Measurements from ENCODE around the gene UBN1.

Gene UBN1

DNA sequence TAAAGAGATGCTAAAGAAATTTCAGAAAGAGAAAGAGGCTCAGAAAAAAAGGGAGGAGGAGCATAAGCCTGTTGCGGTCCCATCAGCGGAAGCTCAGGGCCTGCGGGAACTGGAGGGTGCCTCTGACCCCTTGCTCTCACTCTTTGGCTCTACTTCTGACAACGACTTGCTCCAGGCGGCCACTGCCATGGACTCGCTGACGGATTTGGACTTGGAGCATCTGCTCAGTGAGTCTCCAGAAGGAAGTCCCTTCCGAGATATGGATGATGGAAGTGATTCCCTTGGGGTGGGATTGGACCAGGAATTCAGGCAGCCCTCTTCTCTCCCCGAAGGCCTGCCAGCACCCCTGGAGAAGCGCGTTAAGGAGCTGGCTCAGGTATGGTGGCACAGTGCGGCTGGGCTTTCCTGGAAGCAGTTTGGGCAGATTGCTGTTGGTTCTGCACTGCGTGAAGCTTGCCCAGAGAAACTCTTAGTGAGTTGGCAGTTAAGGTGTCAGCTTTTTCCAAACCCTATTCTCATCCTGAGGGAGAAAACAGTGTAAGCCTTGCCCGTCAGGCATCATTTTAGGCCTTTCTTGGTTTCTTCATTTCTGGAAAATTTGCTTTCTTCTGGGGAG is 13.6 kb downstream of the UBN1 start:
- ATAC-seq: no peak

DNA sequence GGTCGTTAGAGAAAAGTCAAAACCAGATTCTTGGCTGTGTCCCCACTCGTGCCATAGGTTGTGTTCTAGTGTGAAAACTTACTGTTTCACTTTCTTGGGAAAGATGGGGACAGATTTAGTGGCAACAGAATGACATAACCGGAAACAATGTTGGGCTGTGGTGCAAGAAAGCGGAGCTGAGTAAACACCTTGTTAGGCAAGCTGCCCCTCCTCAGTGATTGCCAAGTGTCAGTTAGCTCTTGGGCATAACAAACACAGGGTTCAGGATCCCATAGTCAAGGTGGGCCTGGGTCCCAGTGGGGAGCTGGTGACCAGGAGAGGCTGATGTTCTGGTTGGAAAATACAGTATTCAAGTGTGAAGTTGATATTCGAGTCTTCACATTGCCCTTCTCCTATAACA is 15.4 kb downstream of the UBN1 start:
- ATAC-seq: no peak

GRCh38 chr16:4864728-4865127 is 17.4 kb downstream of the UBN1 start:
- ATAC-seq: no peak

- ATAC-seq: no peak
Measured at GRCh38 chr16:4865231-4865860, 18.1 kb downstream of the UBN1 start.

DNA sequence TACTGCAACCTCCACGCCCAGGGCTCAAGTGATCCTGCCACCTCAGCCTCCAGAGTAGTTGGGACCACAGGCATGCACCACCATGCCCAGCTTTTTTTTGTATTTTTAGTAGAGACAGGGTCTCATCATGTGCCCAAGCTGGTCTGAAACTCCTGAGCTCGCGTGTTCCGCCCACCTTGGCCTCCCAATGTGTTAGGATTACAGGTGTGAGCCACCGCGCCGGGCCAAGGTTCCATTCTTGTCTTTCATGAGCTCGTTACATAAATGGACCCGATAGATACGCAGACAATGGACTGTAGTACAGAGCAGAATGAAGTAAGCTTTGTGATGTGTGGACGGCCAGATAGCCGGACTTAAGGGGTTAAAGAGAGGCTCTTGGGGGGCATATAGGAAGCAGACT is 19.3 kb downstream of the UBN1 start:
- ATAC-seq: no peak

GRCh38 chr16:4868026-4868425 is 20.7 kb downstream of the UBN1 start:
- ATAC-seq: no peak

- ATAC-seq: no peak
Measured at GRCh38 chr16:4868535-4868934, 21.3 kb downstream of the UBN1 start.

- no peak for ATAC-seq
Measured at GRCh38 chr16:4869147-4869805, 22.0 kb downstream of the UBN1 start.

- no peak for ATAC-seq
Measured at GRCh38 chr16:4870138-4870671, 22.9 kb downstream of the UBN1 start.

DNA sequence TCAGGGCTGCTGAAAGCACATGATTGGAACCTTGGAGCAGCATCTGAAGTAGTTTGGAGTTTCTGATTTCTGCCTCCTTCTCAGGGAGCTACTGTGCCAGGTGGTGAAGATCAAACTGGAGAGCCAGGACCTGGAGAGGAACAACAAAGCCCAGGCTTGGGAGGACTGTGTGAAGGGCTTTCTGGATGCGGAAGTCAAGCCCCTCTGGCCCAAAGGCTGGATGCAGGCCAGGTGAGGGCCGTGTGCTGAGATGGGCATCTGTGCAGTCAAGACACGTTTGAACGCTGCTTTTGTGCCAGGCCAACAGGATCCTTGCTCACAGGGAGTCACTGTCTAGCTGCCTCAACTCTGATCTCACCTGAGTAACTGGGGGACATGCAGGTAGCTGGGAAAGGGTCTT is 23.8 kb downstream of the UBN1 start:
- ATAC-seq: no peak

- ATAC-seq: no peak
Measured at GRCh38 chr16:4873091-4873490, 25.8 kb downstream of the UBN1 start.

GRCh38 chr16:4874666-4875065 is 27.4 kb downstream of the UBN1 start:
- no peak for ATAC-seq

DNA sequence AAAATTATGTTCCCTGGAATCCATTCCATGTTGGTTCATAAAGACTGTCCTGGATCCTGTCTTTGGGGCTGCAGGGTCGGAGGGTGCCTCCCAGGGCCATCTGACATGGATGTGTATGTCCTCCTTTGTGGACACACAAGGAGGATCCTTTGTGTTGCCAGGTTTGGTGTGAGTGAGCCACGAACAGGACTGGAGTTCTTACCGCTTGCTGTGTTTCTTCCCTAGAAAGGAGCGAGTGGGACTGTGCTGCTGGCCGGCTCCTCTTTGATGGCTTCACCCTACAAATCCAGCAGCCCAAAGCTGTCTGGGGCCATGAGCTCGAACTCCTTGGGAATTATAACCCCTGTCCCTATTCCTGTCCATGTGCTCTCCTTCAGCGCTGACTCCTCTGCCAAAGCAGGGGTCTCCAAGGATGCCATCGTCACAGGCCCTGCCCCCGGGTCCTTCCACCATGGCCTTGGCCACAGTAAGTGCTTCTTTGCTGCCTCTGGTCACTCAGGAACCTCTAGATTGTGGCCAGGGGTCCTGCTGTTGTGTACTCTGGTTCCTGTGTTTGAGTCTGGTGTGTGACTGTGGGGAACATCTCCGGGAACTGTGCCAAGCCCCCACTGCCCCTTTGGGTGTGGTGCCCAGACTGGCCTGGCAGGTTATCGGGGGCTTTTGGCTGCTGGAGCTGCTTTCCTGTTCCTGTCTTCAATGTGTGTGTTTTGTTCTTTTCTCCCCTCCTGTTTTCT is 29.5 kb downstream of the UBN1 start:
- no peak for ATAC-seq

DNA sequence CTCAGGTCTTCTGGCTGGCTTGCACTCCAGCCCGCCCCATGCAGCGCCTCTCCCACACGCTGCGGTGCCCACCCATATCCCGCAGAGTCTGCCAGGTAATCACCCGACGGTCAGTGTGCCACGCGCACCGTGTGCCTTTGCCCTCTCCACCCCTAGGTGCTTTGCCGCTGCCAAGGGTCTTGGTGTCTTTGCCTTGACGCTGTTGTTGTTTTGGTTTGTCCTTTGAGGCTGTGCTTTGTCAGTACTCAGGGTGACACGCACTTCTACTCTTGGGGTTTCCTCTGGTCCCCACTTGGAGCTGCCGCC is 30.1 kb downstream of the UBN1 start:
- ATAC-seq: no peak

DNA sequence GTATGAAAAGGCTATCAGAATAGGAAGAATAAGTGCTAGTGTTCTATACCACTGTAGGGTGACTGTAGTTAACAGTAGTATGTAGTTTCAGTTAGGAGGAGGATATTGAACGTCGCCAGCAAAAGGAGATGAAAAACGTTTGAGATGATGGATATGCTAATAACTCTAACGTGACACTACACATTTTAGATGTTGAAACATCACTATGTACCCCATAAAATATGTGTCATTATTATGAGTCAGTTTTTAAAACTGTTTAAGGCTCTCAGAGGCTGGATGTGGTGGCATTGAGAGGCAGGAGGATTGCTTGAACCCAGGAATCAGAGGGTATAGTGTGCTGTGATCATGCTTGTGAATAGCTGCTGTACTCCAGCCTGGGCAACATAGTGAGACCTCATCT is 31.8 kb downstream of the UBN1 start:
- ATAC-seq: no peak

DNA sequence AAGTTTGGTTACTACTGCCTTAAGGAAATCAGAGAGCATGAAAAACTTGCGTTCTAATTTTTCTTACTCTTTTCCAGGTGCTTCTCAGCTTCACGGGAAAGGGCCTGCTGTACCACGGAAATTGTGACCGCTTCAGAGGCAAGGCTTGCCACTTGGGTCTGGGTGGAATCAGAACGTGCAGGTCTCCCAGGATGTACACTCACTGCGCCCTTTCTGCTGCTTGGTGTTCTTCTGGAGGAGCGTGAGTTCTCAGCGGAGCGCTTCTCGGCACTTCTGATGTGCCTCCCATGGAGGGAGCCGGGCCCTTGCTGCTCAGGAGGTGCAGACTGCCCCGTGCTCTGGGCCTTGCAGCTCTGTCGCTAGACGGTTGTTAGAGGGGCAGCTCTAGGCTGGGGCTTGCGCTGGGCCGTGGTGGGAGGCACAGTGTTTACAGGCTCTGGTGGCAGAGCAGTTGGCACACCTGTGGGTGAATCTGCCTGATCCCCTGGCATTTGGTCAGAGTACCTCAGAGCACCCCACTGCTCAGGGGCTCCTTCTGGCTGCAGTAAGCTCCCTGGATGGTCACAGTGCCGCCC is 32.8 kb downstream of the UBN1 start:
- no peak for ATAC-seq

DNA sequence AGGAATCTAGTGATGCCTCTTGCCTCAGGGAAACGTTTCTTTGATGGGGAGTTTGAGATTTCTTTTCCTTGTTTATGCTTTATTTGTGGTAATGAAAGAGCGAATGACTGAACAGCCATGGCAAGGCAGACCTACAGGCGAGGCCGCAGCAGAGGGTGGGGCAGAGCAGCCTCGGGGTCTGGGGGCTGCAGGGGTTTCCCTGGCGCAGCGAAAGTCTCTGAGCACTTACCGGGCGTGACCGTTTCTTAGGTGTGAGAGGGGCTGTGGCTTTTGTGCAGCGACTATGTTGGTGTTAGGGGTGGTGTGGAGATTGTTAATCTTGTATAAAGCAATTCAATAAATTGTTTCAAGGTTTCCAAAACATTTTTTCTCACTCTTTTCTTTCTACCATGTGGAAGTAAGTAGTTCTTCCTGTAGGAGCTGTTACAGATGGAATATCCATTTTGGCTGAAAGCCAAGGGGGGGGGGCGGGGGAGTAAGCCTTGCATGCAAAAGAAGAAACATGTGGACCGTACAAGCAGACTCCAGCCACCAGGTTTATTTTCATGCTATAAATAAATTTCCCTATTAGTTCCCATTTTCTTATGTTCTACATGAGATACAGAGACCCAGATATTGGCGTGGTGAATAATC is 34.8 kb downstream of the UBN1 start:
- ATAC-seq: no peak

- ATAC-seq: no peak
Measured at GRCh38 chr16:4882633-4883285, 35.5 kb downstream of the UBN1 start.

GRCh38 chr16:4883501-4883900 is 36.2 kb downstream of the UBN1 start:
- ATAC-seq: no peak

GRCh38 chr16:4884209-4884608 is 36.9 kb downstream of the UBN1 start:
- no peak for ATAC-seq

DNA sequence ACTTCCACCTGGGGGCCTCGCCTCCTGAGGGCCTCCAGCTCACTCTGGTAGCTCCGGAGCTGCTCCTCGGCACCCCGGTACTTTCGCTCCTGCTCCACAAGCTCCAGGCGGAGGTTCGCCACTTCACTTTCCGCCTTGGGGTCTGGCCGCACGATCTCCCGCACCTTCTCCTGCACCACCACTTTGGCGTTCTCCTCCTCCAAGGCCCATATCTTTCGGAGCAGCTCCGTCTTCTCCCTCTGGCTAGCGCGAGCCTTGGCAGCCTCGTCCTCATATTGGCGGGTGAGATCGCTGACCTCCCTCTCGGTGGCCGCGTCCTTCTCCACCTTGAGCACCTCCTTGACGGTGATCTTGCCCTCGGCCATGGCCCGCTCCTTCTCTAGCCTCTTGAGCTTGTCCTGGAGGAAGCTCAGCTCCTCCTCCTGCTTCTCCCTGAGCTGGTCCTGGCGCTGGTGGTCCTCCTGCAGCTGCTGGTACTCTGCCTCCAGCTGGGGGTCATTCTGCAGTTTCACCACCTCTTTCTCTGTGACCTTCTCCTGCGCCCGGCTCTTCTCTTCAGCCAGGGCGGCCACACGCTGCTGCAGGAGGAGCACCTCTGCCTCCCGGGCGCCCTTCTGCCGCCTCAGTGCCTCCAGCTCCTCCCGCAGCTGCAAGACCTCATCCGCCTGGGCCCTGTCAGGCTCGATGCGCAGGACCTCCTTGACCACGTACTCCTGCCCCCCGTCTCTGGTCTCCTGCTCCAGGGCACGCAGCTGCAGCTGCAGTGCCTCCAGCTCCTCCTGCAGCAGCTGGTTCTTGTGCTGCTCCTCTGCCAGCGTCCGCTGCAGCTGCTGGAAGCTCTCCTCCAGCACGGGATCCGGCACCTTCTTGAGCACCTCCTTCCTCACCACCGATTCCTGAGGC is 37.9 kb downstream of the UBN1 start:
- no peak for ATAC-seq

All from activated CD4-positive, CD25-positive, alpha-beta regulatory T cell treated with anti-CD3 and anti-CD28 coated beads, Interleukin-2, amount 50 U/mL, for 24 hours (primary cell).